Ureter (tissue), 1 donor: ENCODE results near the gene MKNK2. TPM values are rescaled to one million over a fixed set of nuclear protein-coding genes. Genes with fewer than 3 reads are reported as not detected.

Experiments
- DNase-seq: peaks from one replicate; pipeline ENCODE4 v3.0.0-alpha.2; 2020; ENCODE audit warnings: low spot score
- total RNA-seq: library from RNA; stranded (reverse); gene quantifications from one replicate; pipeline ENCODE4 v1.2.4, GENCODE V29; 2023
- donor health status: DM: yes; HTN: yes; CAD: no.

MKNK2 gene
- total RNA-seq, 1 donor from 2014 or later = 151 TPM

DNA sequence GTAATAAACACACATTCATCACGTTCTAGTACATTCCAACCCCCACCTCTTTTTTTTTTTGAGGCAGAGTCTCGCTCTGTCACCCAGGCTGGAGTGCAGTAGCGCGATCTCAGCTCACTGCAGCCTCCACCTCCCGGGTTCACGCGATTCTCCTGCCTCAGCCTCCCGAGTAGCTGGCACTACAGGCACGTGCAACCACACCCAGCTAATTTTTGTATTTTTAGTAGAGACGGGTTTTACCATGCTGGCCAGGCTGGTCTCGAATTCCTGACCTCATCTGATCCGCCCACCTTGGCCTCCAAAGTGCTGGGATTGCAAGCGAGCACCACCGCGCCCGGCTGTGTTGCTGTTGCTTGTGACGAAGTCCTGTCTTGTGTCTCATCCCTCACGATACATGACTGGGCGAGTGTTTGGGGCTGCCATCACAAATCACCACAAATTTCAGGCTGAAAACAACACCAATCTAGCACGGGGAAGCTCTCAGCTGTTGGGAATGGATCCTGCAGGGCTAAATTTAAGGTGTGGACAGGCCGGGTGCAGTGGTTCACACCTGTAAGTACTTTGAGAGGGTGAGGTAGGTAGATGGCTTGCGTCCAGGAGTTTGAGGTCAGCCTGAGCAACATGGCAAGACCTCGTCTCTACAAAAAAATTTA lies 29.4 kb upstream of the MKNK2 start:
- DNase-seq = no peak

DNA sequence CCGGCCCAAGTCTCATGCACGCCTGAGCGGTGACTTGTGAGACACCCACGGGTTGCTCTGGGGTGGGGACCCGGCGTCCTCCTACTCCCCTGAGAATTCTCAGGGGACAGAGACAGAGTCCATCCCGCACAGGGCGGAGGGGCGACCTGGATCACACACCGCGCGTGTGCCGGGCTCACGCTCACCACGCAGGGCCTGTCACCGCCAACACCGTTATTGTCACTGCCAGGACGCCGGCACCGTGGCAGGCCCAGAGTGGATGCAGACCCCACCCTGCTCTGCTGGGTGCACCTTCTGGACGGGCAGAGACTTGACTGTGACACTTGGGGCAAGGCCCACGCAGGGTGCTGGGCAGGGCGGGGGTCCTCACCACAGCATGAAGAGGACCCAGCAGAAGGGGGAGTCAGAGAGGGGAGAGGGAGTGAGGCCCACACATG lies 28.8 kb upstream of the MKNK2 start:
- DNase-seq = no peak

DNA sequence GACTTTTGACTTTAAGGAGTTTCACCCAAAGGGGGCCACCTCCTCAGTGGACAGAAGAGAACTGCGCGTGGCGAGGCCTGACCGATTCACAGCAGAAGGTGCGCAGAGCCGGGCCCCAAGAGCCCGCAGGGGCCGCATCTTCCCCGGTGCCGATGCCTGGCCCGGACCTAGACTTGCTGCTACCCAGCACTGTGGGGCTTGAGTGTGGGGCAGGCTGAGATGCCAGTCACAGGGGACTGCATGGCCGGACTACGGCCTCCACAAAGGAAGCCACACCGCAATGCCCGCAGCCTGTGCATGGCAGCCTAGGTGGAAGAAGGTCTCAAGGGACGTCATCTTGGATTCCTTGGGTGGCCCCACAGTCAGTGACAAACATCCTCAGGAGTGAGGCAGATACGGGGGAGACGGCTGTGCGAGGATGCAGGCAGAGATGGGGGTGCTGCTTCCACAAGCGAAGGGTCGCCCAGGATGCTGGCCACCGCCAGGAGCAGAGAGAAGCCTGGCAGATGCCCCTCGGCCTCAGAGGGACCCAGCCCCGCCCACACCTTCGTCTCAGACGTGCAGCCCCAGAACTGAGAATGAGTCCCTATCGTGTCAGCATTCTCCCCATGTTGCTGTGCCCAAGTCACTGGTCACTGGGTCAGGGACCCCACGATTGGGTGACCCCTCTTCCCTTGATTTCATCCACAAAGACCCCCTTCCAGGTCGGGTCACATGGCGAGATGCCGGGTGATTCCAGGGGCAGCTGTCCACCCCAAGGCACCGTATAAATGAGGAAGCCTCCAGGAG lies 28.2 kb upstream of the MKNK2 start:
- DNase-seq = no peak

DNA sequence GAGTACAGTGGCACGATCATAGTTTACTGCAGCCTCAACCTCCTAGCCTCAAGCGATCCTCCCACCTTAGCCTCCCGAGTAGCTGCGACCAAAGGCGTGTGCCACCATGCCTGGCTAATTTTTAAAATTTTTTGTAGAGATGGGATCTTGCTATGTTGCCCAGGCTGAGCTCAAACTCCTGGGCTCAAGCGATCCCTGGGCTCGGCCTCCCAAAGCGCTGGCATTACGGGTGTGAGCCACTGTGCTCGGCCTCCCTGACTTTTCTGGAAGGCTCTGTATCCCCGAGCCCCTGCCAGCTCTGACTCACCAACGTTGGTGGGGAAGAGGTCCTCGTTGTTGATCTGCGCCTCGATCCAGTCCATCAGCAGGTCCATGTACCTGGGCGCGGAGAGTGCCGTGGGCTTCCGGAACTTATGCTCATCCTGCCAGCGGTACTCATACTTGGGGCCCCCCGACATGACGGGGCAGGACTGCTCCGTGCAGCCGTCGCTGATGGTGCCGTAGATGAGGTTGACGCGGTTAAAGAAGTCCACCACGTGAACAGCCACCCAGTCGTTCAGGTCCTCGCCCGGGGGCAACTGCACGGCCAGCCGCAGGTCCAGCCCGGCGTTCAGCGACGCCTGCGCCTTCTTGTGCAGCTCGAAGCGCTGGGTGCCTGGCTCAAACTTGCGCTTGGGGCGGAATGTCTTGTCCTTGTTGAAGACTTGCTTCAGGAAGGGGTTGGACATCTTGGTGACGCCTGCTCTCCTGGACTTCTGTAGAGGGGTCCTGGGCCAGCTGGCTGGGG lies 27.0 kb upstream of the MKNK2 start:
- DNase-seq = no peak

DNA sequence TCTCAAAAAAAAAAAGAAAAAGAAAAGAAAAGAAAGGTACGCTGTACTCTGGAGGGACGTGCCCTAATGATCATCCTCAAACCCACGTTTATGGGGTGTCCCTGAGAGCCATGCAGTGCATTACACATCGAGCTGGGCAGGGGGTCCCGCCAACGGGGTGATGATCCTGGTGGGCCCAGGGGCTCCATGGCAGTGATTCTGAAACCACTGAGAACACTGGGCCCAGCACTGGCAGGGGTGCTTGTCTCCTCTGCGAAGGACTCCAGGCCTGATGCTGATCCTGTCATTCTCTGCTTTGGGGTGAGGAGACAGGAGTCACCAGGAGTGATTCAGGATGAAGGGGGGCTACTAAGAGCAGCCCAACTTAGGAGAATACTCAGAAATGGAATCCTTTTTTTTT lies 26.4 kb upstream of the MKNK2 start:
- DNase-seq = no peak

DNA sequence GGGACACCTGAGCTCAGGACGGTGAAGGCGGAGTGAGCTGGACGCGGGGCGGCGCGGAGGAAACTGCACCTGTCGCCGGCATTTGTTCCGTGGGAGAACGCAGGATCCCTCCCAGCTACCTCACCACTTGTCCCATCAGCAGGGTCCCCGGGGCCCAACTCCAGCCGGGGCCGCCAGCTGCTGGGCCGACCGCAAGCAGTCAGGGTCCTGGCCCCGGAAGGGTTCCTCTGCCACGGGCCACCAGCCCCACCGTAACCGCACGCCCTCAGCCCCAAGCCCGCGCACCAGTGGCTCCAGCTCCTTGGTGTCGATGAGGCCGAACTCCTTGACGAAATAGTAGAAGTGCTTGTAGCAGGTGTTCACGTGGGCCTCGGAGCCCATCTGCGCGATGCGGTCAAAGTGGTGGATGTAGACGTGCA lies 25.5 kb upstream of the MKNK2 start:
- no peak for DNase-seq

DNA sequence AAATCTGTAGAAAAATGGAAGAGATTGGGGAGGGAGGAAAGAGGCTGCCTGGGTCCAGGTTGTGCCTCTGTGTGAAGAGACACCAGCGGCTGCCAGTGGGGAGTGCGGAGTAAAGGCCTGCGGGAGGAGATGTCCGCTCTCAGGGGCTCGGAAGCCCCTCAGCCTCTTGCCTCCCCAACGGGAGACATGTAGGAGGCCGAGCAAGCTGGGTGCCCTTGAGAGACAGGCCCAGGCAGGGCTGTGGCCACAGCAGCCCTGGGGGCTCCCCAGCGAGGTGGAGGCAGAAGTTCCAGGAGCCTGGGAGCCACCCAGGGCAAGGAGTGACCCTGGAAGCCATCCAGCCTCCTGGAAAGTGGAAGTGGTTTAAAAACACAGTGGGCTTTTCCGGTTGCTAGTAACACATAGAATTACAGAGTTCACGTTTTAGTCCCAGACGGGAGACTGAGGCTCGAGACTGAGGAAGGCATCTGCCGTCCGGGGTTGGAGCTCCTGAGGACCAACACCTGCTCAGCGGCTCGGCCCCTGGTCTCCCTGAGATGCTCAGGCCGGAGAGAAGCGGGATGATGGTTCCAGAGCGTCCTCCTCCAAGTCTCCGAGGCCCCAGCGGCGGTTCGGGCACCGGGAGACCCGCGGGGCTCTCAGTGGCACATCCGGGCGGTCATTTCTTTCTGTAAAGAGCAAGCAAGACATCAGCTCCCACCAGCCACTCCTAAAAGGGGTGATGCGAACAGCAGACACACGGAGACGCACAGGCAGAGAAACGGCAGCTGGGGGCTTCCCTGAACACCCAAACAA lies 21.9 kb upstream of the MKNK2 start:
- DNase-seq = no peak

DNA sequence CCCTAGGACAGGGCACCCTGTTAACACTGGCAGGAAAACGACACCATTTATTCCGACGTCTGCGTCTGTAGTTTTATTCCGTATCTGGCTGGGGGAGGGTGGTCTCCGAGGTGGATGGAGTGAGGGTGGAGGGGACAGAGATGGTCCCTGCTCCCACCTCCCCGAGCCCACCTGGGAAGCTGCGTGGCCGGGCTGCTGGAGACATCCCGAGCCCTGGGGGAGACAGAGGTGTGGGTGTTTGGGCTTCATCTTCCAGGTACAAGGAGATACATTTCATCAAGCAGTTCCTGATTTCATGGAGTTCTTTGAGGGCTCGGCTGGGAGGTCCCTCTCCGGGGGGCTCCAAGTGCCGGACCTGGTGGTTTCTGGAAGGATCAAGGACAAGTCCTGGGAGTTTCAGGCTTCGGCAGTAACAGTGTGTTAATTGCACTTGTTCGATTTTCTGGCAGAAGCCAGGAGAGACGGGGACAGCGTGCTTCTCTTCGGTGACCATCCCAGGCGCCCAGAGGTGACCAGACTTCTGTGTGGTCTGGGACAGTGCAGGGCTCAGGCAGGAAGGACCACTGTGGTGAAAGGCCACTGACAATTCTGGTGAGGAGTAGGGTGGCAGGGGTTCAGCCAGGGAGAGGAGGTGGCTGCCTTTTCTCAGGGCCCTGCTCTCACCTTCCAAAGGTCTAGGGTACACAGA lies 20.1 kb upstream of the MKNK2 start:
- DNase-seq = no peak

DNA sequence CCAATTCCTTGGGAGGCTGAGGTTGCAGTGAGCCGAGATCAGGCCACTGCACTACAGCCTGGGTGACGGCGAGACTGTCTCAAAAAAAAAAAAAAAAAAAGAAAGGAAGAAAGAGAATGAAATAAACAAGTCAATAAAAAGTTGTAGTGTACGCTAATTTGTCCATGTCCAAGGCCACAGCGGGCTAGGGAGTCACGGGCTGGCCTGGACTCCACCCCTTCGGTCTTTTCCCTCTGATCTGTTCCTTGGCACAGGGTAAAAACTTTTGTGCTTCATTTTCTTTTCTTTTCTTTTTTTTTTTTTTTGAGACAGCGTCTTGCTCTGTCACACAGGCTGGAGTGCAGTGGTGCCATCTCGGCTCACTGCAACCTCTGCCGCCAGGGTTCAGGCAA lies 19.4 kb upstream of the MKNK2 start:
- DNase-seq = no peak

DNA sequence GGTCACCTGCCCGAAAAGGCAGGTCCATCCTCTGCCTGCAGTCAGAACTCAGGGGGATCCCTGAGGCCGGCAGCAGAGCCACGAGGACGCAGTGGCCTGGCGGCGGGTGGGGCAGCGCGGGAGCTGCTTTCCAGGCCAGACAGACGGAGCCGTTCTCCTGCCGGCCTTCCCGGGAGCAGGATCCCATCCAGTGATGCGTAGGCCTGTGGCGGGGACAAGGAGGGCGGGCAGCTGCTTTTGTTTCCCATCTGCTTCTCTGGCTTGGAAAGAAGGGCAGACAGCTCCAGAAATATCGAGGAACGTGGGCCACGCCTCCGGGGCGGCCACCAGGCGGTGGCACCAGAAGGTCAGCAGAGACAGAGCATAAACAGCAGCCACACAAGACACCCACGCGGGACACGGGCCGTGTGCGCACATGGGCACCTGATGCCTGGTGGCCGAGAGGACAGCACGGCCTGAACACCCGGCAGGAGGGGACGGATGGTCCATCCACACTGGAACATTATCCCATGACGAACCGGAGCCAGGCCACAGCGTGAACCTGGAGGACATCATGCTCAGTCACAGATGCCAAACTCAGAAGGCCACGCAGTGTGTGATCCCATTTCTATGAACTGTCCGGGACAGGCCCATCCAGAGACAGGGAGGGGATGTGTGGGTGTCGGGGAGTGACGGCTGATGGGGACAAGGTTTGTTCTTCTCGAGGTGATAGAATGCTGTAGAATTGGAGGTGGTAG lies 13.9 kb upstream of the MKNK2 start:
- DNase-seq = no peak

DNA sequence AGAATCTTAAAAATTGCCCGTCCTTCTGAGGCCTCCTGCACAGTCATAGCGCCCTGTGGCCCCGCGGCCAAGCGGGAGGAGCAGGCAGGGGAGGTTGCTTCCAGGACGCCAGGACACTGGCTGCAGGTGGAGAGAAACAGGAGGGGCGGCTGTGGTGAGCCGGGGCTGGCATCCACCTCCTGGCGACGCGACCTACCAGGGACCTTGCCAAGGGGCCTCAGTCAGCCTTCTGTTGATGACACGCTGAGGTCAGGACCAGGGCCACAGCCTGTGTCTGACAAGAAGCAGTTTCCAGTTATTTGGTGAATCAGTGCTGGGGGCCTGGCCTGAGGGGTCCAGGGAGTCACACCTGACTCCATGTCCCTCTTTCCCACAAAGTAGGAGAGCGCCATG lies 13.3 kb upstream of the MKNK2 start:
- DNase-seq = no peak

DNA sequence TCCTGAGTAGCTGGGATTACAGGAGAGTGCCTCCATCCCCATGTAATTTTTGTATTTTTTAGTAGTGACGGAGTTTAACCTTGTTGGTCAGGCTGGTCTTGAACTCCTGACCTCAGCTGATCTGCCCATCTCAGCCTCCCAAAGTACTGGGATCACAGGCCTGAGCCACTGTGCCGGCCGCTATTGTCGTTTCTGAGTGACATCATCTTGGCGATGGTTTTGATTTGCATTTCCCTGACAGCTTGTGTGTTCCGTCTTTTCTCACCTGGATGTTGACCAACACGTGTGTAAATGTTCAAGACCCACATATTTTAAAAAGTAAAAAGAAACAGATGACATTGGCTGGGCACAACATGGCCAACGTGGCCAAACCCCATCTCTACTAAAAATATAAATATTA lies 12.8 kb upstream of the MKNK2 start:
- no peak for DNase-seq

DNA sequence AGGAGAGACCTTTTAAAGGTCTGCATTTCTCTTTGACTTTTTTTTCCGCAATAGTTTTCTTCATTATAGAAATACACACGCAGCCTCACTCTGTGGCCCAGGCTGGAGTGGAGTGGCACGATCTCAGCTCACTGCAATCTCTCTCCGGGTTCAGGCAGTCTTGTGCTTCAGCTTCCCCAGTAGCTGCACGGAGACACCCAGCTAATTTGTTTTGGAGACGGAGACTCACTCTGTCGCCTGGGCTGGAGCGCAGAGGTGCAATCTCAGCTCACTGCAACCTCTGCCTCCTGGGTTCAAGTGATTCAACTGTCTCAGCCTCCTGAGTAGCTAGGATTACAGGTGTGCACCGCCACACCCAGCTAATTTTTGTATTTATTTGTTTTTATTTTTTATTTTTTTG lies 11.7 kb upstream of the MKNK2 start:
- no peak for DNase-seq

DNA sequence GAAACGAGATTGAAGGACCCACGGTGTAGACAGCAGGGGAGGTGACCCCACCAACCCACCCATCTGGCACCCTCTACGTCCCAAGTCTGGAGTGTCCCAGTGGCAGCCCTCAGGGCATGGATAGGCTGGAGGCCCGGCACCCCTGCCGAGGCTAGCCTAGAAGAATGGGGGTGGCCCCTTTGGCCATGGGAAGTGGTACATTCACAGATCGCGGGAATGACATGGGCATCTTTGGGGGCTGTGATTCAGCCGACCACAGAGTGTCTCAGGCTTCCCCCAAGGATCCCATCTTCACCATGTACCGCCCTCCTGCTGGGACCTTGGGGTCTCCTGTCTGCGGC lies 11.3 kb upstream of the MKNK2 start:
- DNase-seq = no peak

DNA sequence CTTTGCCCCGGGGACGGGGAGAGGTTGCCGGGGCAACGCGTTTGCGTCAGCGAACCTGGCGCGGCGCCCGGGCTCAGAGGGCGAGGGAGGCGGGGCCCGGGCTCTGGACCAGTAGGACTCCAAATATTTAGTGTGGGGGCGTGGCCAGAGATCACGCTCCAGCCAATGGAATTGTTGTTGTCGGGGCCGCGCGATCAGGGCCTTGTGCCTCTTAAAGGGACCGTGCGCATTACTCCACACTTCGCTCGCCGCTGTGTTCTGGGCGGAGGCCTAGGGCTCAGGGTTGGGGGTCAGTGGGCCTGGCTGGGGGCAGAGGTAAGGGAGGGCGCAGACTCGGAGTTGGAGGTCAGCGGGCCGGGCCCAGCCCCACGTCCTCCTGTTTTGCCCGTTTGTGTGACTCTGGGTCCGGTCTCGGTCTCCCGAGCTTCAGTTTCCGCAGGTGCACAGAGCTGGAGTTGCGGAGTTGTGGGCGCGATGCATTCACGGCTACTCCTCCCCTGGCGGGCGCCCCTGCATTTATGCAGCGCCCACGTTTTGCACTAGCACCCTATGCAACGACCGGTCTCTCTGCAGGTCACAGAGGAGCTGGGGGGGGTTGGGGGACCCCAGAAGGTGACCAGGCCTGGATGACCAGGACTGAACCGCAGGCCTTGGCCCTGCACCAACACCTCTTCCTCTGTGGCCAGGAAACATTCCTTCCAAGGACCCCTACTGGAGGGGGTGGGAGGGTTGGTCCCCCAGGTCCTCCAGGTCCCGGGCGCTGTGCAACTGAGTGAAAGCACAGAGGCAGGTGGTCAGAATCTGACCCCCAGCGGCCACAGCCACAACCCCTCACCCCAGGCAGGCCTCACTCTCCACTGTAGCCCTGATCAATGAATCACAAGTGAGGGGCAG lies 10.7 kb upstream of the MKNK2 start:
- peak; percentile 99 for DNase-seq

DNA sequence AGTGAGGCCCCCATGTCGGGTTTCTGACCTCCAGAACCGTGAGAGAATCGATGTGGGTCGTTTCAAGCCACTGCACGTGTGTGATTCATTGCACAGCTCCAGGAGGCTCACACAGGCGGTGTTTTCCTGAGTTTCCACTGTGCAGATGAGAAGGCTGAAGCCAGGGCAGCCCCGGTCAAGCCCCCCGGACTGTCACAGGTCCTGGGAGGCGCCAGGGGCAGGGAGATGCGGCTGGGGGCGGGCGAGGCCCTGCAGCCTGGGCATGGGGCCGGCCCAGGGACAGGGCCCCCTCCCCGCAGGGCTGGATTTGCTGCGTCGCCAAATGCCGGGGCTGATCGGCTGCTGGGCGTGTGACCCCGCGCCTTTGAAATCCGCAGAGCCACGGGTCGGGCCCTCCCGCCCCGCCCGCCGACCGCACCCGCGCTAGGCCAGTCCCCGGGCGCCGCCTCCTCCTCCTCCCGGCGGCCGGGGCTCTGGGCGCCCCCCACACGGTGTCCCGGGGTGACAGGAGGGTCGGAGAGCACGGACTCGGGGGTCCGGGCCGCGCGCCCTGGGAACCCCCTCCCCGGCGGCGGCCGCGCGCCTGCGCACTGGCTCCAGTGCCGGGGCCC lies 9.9 kb upstream of the MKNK2 start:
- peak; percentile 71 for DNase-seq

DNA sequence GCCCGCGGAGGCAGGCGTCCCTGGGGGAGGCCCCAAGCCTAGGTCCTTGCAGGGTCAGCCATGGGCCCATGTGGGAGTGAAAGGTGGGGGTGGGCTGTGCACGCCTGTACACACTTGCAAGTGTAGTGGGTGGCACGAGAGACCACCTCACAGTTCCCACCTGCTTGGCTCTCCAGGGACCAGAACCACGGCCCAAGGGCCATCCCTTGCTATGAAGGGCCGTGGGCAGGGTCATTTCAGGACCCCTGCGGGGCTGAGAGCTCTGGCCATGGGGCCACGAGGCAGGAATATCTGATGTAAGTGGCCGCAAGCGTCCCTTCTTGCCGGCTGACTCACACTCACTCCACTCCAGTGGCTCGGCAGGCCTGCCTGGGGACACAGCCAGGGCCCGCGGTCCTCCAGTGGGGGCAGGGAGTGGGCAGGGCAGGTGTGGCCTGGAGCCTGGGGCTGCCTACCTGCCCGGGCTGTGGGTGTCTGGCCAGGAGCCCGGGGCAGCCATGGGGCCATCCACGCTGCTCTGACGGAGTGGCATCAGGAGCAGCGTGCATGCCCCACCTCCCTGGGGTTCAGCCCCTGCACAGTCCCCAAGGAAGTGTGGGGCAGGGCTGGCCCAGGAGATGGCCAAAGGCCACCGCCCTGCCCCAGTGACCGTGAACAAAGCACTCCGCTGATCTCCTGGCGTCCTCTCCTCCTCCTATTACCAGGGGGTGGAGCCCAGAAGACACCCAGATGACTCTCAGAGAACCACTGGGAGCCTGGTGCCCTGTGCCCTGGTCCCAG lies 8.6 kb upstream of the MKNK2 start:
- peak; percentile 86 for DNase-seq
